Measurements from ENCODE around the gene CARD11. TPM values are rescaled to one million over a fixed set of nuclear protein-coding genes. Genes with fewer than 3 reads are reported as not detected.

The CARD11 gene
- total and polyA plus RNA-seq, 2 of the 13 experiments (the other 11 are each of a cell fraction or from before 2014, with no cell fraction given) = 0.04 TPM; not detected in 1

GRCh38 chr7:2897023-2897422, 146.6 kb downstream of the CARD11 start:
- ChIA-PET POLR2A (no interaction called here), CTCF (ENCODE audit: low intra/inter-chr PET ratio, low total read pairs) (no interaction called here)
- no peaks in the 10 kb centered on the region for H3K4me1 ChIP-seq (ENCODE audit: insufficient read depth, low read length)
- H3K9ac ChIP-seq (ENCODE audit: insufficient read depth, low read depth, low read length) = no peak overlapping the region
- H3K27ac ChIP-seq (ENCODE audit: extremely low read length, insufficient read depth, low read length) = no peak overlapping the region
- TF ChIP-seq KAT8 (CRISPR knock-in tag; IDR thresholded peaks at IDR 0.05) = no peak
- TF ChIP-seq ZNF354B (CRISPR knock-in tag; IDR thresholded peaks at IDR 0.05) = no peak
- TF ChIP-seq TFDP2 (CRISPR knock-in tag; IDR thresholded peaks at IDR 0.05) = no peak
- TF ChIP-seq ATF7 (IDR thresholded peaks at IDR 0.05) = no peak
- no peak for TF ChIP-seq ATF7 (CRISPR knock-in tag; IDR thresholded peaks at IDR 0.05)
- TF ChIP-seq KDM5A (IDR thresholded peaks at IDR 0.05; ENCODE audit: borderline replicate concordance, low read length) = no peak
- peak; percentile 25; the same call in 1 of the 2 replicates for TF ChIP-seq CTCF (CRISPR knock-in tag; IDR thresholded peaks at IDR 0.05)
- peak; percentile 88 for TF ChIP-seq ZBTB33 (CRISPR knock-in tag; IDR thresholded peaks at IDR 0.05)
- DNase-seq (ENCODE audit: low spot score) (no peak), FAIRE-seq (no peak), ATAC-seq (no peak; the same call in 2 of the 3 replicates)
- H4K20me1 ChIP-seq (ENCODE audit: insufficient read depth, low read length) = no peaks in the 10 kb centered on the region
- H3K27me3 ChIP-seq (ENCODE audit: control insufficient read depth in 1 of 2, insufficient read depth in 2 of 2, low read length in 2 of 2) = peaks cover 2 to 11% of the 10 kb centered on the region in 2 experiments; a peak in 2 of 5 replicates
- in situ Hi-C loops (cut with HindIII; ENCODE audit: extremely low pct_ligation_motif_present, low pct_unique_long_range_greater_than_20kb) = loop anchor here (25.0 kb wide), 2 partner anchors 490 to 765 kb away; no protein-coding TSS in a partner anchor
- no peak overlapping the region for H3K4me3 ChIP-seq (replicated peaks in 1 of 3; ENCODE audit: insufficient read depth in 1 of 3, low read depth in 2 of 3, low read length in 3 of 3)
- no peaks in the 10 kb centered on the region for H3K36me3 ChIP-seq (replicated peaks in 1 of 2; ENCODE audit: control insufficient read depth in 1 of 2, insufficient read depth in 2 of 2, low read length in 2 of 2)
- WGBS (ENCODE audit: low lambda C conversion rate) = 64% methylated on average over 12 of the region's 13 CpGs
- H3K4me2 ChIP-seq (ENCODE audit: low read depth, low read length) = no peak overlapping the region
- intact Hi-C loops (cut with micrococcal nuclease; ENCODE audit: unreplicated experiment) = no loop called here
- no TSS peak for BruUV-seq (replicated peaks)
- H3K9me3 ChIP-seq (ENCODE audit: low read length) = no peaks in the 10 kb centered on the region
- no peak overlapping the region for H2AFZ ChIP-seq (ENCODE audit: low read length)
- no peaks in the 10 kb centered on the region for H3K79me2 ChIP-seq (ENCODE audit: insufficient read depth, low read length)
